ENCODE results near the gene CHST5. TPM values are rescaled to one million over a fixed set of nuclear protein-coding genes. Genes with fewer than 3 reads are reported as not detected.
A peak's percentile ranks its signal among the peaks of the same experiment; 100 is the strongest.

CHST5 gene
- total and polyA plus RNA-seq, 2 of the 13 experiments (the other 11 are each of a cell fraction or from before 2014, with no cell fraction given), result 0.05 TPM; not detected in 1

DNA sequence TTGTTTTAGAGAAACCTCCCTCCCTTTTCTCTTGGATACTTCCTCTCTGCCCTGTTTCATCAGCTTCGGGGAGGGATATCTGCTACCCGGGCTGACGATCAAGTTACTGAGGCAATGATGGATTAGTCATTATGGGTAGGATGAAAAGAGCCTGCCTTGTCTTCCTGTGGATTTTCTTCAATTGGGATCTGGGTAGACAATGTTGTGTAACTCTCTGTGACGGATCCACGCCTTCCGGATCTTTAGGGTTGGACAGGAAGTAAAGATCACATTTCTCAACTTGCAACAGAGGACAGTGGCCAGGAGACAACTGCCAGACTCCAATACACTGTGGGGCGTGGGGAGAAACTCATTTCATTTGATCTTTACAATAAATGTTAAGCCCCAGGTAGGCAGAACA lies 29.3 kb downstream of the CHST5 start (continued):
- TF ChIP-seq SSRP1 (CRISPR knock-in tag; IDR thresholded peaks at IDR 0.05) (no peak), TCF12 (IDR thresholded peaks at IDR 0.05) (no peak), TCF12 (CRISPR knock-in tag; IDR thresholded peaks at IDR 0.05) (no peak), CEBPG (CRISPR knock-in tag; IDR thresholded peaks at IDR 0.05) (peak; percentile 93), ZNF614 (CRISPR knock-in tag; IDR thresholded peaks at IDR 0.05; ENCODE audit: borderline replicate concordance) (no peak), ZNF10 (CRISPR knock-in tag; IDR thresholded peaks at IDR 0.05; ENCODE audit: borderline replicate concordance, low read depth) (no peak), CENPX (CRISPR knock-in tag; IDR thresholded peaks at IDR 0.05) (no peak), ZNF562 (CRISPR knock-in tag; IDR thresholded peaks at IDR 0.05; ENCODE audit: borderline replicate concordance) (no peak), ZNF605 (CRISPR knock-in tag; IDR thresholded peaks at IDR 0.05) (no peak), ZNF629 (CRISPR knock-in tag; conservative IDR thresholded peaks at IDR 0.05) (0 out of 2 replicates have a peak, but pooled peaks have one; percentile 15), IKZF4 (CRISPR knock-in tag; IDR thresholded peaks at IDR 0.05; ENCODE audit: borderline replicate concordance, low read depth, not compliant biosample characterization) (no peak), ZNF558 (CRISPR knock-in tag; IDR thresholded peaks at IDR 0.05; ENCODE audit: borderline replicate concordance) (no peak), MYC (CRISPR knock-in tag; IDR thresholded peaks at IDR 0.05; ENCODE audit: borderline replicate concordance) (no peak), CBFB (CRISPR knock-in tag; IDR thresholded peaks at IDR 0.05) (no peak), HNRNPUL1 (IDR thresholded peaks at IDR 0.05; ENCODE audit: low read depth, low read length) (no peak), CEBPB (IDR thresholded peaks at IDR 0.05; ENCODE audit: borderline replicate concordance, low read depth, low read length) (peak; percentile 86), MAFG (CRISPR knock-in tag; IDR thresholded peaks at IDR 0.05) (no peak), NFE2 (CRISPR knock-in tag; IDR thresholded peaks at IDR 0.05) (no peak), ZNF317 (CRISPR knock-in tag; IDR thresholded peaks at IDR 0.05) (no peak), ZNF44 (CRISPR knock-in tag; IDR thresholded peaks at IDR 0.05) (no peak)
- TF ChIP-seq, protein P1, sequence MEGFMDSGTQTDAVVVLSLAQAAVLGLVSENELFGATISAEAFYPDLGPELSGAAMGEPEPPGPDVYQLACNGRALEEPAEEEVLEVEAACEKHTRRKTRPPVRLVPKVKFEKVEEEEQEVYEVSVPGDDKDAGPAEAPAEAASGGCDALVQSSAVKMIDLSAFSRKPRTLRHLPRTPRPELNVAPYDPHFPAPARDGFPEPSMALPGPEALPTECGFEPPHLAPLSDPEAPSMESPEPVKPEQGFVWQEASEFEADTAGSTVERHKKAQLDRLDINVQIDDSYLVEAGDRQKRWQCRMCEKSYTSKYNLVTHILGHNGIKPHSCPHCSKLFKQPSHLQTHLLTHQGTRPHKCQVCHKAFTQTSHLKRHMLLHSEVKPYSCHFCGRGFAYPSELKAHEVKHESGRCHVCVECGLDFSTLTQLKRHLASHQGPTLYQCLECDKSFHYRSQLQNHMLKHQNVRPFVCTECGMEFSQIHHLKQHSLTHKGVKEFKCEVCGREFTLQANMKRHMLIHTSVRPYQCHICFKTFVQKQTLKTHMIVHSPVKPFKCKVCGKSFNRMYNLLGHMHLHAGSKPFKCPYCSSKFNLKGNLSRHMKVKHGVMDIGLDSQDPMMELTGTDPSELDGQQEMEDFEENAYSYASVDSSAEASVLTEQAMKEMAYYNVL (CRISPR knock-in tag; IDR thresholded peaks at IDR 0.05; ENCODE audit: borderline replicate concordance), result no peak
- TF ChIP-seq, protein P2, sequence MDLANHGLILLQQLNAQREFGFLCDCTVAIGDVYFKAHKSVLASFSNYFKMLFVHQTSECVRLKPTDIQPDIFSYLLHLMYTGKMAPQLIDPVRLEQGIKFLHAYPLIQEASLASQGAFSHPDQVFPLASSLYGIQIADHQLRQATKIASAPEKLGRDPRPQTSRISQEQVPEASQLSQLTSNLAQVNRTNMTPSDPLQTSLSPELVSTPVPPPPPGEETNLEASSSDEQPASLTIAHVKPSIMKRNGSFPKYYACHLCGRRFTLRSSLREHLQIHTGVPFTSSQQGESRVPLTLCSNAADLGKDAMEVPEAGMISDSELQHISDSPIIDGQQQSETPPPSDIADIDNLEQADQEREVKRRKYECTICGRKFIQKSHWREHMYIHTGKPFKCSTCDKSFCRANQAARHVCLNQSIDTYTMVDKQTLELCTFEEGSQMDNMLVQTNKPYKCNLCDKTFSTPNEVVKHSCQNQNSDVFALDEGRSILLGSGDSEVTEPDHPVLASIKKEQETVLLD (CRISPR knock-in tag; IDR thresholded peaks at IDR 0.05; ENCODE audit: low read depth), result no peak
- TF ChIP-seq, protein P3, sequence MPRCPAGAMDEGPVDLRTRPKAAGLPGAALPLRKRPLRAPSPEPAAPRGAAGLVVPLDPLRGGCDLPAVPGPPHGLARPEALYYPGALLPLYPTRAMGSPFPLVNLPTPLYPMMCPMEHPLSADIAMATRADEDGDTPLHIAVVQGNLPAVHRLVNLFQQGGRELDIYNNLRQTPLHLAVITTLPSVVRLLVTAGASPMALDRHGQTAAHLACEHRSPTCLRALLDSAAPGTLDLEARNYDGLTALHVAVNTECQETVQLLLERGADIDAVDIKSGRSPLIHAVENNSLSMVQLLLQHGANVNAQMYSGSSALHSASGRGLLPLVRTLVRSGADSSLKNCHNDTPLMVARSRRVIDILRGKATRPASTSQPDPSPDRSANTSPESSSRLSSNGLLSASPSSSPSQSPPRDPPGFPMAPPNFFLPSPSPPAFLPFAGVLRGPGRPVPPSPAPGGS (CRISPR knock-in tag; IDR thresholded peaks at IDR 0.05), result no peak
- TF ChIP-seq, protein P4, sequence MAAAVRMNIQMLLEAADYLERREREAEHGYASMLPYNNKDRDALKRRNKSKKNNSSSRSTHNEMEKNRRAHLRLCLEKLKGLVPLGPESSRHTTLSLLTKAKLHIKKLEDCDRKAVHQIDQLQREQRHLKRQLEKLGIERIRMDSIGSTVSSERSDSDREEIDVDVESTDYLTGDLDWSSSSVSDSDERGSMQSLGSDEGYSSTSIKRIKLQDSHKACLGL (CRISPR knock-in tag; IDR thresholded peaks at IDR 0.05), result no peak
- TF ChIP-seq, protein P5, sequence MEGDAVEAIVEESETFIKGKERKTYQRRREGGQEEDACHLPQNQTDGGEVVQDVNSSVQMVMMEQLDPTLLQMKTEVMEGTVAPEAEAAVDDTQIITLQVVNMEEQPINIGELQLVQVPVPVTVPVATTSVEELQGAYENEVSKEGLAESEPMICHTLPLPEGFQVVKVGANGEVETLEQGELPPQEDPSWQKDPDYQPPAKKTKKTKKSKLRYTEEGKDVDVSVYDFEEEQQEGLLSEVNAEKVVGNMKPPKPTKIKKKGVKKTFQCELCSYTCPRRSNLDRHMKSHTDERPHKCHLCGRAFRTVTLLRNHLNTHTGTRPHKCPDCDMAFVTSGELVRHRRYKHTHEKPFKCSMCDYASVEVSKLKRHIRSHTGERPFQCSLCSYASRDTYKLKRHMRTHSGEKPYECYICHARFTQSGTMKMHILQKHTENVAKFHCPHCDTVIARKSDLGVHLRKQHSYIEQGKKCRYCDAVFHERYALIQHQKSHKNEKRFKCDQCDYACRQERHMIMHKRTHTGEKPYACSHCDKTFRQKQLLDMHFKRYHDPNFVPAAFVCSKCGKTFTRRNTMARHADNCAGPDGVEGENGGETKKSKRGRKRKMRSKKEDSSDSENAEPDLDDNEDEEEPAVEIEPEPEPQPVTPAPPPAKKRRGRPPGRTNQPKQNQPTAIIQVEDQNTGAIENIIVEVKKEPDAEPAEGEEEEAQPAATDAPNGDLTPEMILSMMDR (CRISPR knock-in tag; IDR thresholded peaks at IDR 0.05), result no peak

All from HepG2 (cell line).